Measurements from ENCODE around the gene ITGB4. TPM values are rescaled to one million over a fixed set of nuclear protein-coding genes. Genes with fewer than 3 reads are reported as not detected.

The ITGB4 gene
- total and polyA plus RNA-seq, 2 of the 13 experiments (the other 11 are each of a cell fraction or from before 2014, with no cell fraction given): 6.9 to 14.5 TPM

- TF ChIP-seq, protein P1, sequence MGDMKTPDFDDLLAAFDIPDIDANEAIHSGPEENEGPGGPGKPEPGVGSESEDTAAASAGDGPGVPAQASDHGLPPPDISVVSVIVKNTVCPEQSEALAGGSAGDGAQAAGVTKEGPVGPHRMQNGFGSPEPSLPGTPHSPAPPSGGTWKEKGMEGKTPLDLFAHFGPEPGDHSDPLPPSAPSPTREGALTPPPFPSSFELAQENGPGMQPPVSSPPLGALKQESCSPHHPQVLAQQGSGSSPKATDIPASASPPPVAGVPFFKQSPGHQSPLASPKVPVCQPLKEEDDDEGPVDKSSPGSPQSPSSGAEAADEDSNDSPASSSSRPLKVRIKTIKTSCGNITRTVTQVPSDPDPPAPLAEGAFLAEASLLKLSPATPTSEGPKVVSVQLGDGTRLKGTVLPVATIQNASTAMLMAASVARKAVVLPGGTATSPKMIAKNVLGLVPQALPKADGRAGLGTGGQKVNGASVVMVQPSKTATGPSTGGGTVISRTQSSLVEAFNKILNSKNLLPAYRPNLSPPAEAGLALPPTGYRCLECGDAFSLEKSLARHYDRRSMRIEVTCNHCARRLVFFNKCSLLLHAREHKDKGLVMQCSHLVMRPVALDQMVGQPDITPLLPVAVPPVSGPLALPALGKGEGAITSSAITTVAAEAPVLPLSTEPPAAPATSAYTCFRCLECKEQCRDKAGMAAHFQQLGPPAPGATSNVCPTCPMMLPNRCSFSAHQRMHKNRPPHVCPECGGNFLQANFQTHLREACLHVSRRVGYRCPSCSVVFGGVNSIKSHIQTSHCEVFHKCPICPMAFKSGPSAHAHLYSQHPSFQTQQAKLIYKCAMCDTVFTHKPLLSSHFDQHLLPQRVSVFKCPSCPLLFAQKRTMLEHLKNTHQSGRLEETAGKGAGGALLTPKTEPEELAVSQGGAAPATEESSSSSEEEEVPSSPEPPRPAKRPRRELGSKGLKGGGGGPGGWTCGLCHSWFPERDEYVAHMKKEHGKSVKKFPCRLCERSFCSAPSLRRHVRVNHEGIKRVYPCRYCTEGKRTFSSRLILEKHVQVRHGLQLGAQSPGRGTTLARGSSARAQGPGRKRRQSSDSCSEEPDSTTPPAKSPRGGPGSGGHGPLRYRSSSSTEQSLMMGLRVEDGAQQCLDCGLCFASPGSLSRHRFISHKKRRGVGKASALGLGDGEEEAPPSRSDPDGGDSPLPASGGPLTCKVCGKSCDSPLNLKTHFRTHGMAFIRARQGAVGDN (CRISPR knock-in tag; IDR thresholded peaks at IDR 0.05): peak; percentile 67
- TF ChIP-seq ZNF670 (CRISPR knock-in tag; IDR thresholded peaks at IDR 0.05; ENCODE audit: borderline replicate concordance): no peak
- TF ChIP-seq, protein P2, sequence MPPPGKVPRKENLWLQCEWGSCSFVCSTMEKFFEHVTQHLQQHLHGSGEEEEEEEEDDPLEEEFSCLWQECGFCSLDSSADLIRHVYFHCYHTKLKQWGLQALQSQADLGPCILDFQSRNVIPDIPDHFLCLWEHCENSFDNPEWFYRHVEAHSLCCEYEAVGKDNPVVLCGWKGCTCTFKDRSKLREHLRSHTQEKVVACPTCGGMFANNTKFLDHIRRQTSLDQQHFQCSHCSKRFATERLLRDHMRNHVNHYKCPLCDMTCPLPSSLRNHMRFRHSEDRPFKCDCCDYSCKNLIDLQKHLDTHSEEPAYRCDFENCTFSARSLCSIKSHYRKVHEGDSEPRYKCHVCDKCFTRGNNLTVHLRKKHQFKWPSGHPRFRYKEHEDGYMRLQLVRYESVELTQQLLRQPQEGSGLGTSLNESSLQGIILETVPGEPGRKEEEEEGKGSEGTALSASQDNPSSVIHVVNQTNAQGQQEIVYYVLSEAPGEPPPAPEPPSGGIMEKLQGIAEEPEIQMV (CRISPR knock-in tag; IDR thresholded peaks at IDR 0.05; ENCODE audit: low read depth): no peak
- no peak for TF ChIP-seq ZNF589 (CRISPR knock-in tag; conservative IDR thresholded peaks at IDR 0.05)
- no peak for TF ChIP-seq ZNF235 (CRISPR knock-in tag; IDR thresholded peaks at IDR 0.05; ENCODE audit: borderline replicate concordance)
- TF ChIP-seq TBX3 (IDR thresholded peaks at IDR 0.05; ENCODE audit: borderline replicate concordance): no peak
- TF ChIP-seq ZNF382 (CRISPR knock-in tag; IDR thresholded peaks at IDR 0.05; ENCODE audit: borderline replicate concordance): no peak
- no peak for TF ChIP-seq ZNF607 (CRISPR knock-in tag; IDR thresholded peaks at IDR 0.05; ENCODE audit: borderline replicate concordance)
- TF ChIP-seq, protein P3, sequence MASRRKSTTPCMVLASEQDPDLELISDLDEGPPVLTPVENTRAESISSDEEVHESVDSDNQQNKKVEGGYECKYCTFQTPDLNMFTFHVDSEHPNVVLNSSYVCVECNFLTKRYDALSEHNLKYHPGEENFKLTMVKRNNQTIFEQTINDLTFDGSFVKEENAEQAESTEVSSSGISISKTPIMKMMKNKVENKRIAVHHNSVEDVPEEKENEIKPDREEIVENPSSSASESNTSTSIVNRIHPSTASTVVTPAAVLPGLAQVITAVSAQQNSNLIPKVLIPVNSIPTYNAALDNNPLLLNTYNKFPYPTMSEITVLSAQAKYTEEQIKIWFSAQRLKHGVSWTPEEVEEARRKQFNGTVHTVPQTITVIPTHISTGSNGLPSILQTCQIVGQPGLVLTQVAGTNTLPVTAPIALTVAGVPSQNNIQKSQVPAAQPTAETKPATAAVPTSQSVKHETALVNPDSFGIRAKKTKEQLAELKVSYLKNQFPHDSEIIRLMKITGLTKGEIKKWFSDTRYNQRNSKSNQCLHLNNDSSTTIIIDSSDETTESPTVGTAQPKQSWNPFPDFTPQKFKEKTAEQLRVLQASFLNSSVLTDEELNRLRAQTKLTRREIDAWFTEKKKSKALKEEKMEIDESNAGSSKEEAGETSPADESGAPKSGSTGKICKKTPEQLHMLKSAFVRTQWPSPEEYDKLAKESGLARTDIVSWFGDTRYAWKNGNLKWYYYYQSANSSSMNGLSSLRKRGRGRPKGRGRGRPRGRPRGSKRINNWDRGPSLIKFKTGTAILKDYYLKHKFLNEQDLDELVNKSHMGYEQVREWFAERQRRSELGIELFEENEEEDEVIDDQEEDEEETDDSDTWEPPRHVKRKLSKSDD (CRISPR knock-in tag; IDR thresholded peaks at IDR 0.05; ENCODE audit: low read depth): no peak
- no peak for TF ChIP-seq HOMEZ (CRISPR knock-in tag; IDR thresholded peaks at IDR 0.05; ENCODE audit: low read depth)
- no peak for TF ChIP-seq CENPX (CRISPR knock-in tag; IDR thresholded peaks at IDR 0.05)
- no peak for TF ChIP-seq GLMP (CRISPR knock-in tag; IDR thresholded peaks at IDR 0.05; ENCODE audit: borderline replicate concordance)
- TF ChIP-seq GLI4 (CRISPR knock-in tag; IDR thresholded peaks at IDR 0.05; ENCODE audit: borderline replicate concordance): no peak
Observed at GRCh38 chr17:75723171-75723930, 2.1 kb downstream of the ITGB4 start (continued).
